GM23338 (cell line): ENCODE measurements around the gene HADHA.

Experiments used
- CREB1 ChIP-seq: fragments of 250-450 bp; sonication (Bioruptor Pico); IDR thresholded peaks from 2 replicates; pipeline ENCODE4 v1.5.0; 2020; ENCODE audit warnings: low read depth, mild to moderate bottlenecking, moderate library complexity
- CTCF ChIP-seq, 2 experiments: fragments of 200-600 bp in 1 of 2; sonication (generic) in 1 of 2; conservative IDR thresholded peaks; 2 replicates each; pipeline versions ENCODE4 v1.5.1 to v1.6.1; 2016 to 2017; ENCODE audit warnings: antibody characterized with exemption in 2 of 2, low read depth in 2 of 2, mild to moderate bottlenecking in 2 of 2, moderate library complexity in 1 of 2
- ETS1 ChIP-seq: IDR thresholded peaks from 2 replicates; pipeline ENCODE4 v1.6.1; 2016; ENCODE audit warnings: antibody characterized with exemption
- EZH2 ChIP-seq: fragments of 200-600 bp; sonication (generic); IDR thresholded peaks from one replicate; pipeline ENCODE4 v1.8.0; 2017; ENCODE audit warnings: antibody characterized with exemption, mild to moderate bottlenecking, low read depth; ENCODE audit not compliant: unreplicated experiment
- EZH2phosphoT487 ChIP-seq: fragments of 200-600 bp; sonication (generic); IDR thresholded peaks from one replicate; pipeline ENCODE4 v1.8.1; 2018; ENCODE audit warnings: antibody characterized with exemption; ENCODE audit not compliant: unreplicated experiment
- JUNB ChIP-seq: IDR thresholded peaks from one replicate; pipeline ENCODE4 v1.6.1; 2016; ENCODE audit warnings: antibody characterized with exemption; ENCODE audit not compliant: unreplicated experiment
- NANOG ChIP-seq: IDR thresholded peaks from 2 replicates; pipeline ENCODE4 v1.6.1; 2016; ENCODE audit warnings: antibody characterized with exemption, borderline replicate concordance
- POLR2AphosphoS5 ChIP-seq: IDR thresholded peaks from 2 replicates; pipeline ENCODE4 v1.6.1; 2016; ENCODE audit warnings: antibody characterized with exemption, low read depth
- REST ChIP-seq: IDR thresholded peaks from one replicate; pipeline ENCODE4 v1.6.1; 2018; ENCODE audit warnings: antibody characterized with exemption; ENCODE audit not compliant: unreplicated experiment
- STAT1 ChIP-seq: IDR thresholded peaks from one replicate; pipeline ENCODE4 v1.6.1; 2016; ENCODE audit warnings: antibody characterized with exemption; ENCODE audit not compliant: unreplicated experiment
- ZNF114 ChIP-seq: fragments of 250-450 bp; sonication (Bioruptor Pico); IDR thresholded peaks from 2 replicates; pipeline ENCODE4 v1.5.0; 2020; ENCODE audit warnings: mild to moderate bottlenecking, moderate library complexity
- ZNF331 ChIP-seq: fragments of 250-450 bp; sonication (Bioruptor Pico); IDR thresholded peaks from 2 replicates; pipeline ENCODE4 v1.5.0; 2020; ENCODE audit warnings: low read depth, mild to moderate bottlenecking, moderate library complexity
- ZNF462 ChIP-seq: fragments of 250-450 bp; sonication (Bioruptor Pico); IDR thresholded peaks from 2 replicates; pipeline ENCODE4 v1.5.0; 2020; ENCODE audit warnings: mild to moderate bottlenecking, moderate library complexity

DNA sequence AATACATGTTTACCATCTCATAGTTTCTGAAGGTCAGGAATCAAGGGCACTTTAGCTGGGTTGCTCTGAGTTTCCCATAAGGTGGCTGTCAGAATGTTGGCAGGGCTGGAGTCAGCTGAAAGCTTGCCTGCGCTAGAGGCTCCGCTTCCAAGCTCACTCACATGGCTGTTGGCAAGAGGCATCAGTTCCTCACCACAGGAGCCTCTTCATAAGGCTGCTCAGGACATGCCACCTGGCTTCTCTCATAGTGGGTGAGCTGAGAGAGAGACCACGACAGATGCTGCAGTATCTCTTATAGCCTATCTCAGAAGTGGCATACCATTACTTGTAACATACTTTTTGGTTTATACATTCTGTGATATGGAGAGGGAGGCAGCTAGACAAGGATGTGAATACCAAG is 7.5 kb upstream of the HADHA start:
- TF ChIP-seq EZH2phosphoT487 (no peak), CTCF (conservative IDR thresholded peaks at IDR 0.05; ENCODE audit: low read depth in 2 of 2) (no peak), EZH2 (no peak), ETS1 (no peak), JUNB (no peak), ZNF331 (CRISPR knock-in tag) (no peak), POLR2AphosphoS5 (no peak), REST (no peak), ZNF114 (CRISPR knock-in tag) (no peak), CREB1 (CRISPR knock-in tag) (no peak), STAT1 (no peak), NANOG (no peak), ZNF462 (CRISPR knock-in tag) (no peak)
